ENCODE data around the gene SLU7.
A peak's percentile ranks its signal among the peaks of the same experiment; 100 is the strongest.

Gene SLU7

DNA sequence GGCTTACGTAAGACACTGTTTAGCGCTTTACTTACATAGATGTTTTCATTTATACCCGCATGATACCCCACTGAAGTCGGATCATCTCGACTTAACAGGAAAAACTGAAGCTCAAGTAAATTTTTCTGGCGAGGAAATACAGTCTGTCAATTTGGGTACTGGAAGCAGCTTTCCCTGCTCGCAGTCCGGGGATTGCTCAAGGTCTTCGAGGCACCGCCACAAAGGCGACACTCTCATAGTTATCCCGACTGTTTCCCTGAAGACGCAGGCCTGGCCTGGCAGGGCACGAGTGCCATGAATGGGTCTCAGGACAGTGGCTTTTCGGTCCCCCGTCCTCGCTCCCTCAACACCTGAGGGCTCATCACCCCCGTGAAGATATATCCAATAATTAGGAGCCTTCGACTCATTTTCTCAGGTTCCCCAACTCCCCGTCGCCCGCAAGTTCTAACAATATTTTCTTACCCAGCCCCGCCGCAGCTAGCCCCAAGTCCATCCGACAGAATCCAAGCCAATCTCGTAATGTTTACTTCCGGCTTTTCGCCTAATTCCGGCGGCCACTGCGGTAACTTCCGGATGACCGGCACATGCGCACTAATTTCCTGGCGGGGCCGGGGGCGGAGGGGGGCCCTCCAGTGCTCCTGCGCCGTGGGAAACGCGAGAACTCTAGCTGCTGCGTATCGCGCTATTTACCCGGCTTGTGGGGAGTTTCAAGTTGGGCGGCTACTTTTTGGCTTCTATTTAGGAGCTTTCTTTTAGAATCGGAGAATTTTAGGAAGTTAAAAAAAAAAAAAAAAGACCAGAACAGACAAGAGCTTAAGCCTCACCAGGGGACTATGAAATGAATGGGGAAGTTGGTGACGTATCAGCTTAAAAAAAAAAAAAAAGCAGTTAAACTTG, at the start of gene SLU7:
Gene SLU7 (minus strand): TSS at position 521 of the 897 bp plus-strand sequence. CDS start 3,787 bp downstream, outside the sequence.
- DNase-seq: peak; percentile 96

DNA sequence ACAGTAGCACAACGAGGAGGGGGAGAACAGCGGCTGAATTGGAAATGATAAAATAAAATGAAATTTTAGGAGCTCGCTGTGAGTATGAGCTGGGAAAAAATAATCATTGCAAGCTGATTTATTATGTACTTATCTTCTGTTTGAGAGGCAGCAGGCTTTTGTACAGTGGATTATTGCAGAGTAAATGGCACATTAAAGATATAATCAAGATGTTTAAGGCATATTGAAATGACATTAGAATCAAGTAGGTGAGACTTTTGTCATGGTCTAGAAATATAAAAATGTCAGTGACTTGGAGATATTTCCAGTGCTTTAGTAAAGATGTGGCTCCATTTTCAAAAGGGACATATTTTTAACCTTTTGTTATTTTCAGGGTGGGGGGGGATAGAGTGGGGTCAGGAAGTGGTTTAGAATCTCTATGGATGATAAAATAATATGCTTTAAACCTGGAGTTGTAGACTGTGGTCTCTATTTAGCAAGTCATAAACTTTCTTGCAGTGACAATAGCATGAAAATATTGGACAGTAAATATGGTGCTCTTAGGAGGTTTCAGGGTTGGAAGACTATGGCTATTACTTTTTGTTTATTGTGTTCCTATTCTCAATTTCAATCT, 49.6 kb upstream of the SLU7 start:
- no peak for DNase-seq

DNA sequence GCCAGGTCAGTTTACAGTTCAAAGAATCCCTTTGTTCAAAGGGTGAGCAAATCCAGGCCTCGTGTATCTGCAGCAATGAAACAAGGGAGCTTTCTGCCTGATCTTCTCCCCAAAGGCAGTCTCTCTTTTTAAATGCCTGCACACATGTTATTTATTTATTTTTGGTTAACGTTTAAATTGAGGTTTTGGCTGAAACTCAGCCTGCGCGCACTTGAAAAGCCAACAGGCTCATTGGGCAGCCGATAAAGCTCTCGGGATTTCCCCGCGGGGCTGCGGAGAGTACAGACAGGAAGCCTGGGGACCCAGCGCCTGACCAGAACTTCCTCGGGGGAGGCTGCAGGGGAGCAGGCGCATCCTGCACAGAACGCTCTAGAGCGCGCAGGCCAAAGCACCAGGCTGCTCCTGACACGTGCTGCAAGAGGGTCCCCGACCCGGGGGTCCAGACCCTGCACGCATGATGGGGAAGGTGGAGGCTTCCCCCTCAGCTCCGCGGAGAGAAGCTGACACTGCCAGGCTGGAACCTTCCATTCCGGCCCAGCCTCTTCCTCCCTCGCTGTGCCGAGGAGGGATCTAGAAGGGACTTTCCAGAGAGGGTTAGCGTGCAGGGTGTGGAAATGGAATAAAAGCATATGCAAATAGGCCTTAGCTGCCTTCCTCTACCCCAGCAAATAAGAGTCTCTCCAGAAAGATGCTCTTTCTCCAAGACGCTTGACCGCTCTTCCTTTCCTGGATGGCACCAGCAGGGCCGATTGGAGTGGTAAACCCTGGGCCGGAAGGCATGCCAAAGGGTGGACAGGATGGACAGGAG, 48.9 kb upstream of the SLU7 start:
- DNase-seq: peak; percentile 93

DNA sequence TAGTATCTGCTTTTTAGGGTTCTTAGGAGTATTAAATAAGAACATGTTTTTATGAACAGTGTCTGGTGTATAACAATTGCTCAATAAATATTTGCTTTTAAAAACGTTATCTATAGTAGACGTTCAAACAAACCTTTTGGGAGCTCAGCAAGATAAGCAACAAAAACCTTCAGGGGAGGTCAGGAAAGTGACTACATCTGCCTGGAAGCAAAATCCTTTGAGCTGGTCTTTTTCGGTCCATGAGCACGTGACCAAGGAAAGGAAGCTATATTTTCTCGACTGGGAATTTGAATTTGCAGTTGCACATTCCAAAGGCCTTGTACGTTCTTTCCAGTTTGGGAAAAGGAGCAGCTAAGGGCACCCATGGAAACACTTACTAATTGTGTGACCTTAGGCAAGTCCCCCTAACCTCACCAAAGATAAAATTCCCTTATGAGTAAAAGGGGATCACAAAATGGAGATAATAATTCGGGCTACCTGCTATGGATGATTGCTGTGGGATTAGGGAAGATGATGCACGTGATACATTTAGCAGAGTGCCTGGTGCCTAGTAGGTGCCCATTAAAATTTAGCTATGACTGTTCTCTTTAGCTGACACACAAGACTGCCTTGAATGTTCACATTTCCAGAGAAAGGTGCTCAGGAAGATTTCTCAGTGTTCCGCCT, 48.1 kb upstream of the SLU7 start:
- no peak for DNase-seq

DNA sequence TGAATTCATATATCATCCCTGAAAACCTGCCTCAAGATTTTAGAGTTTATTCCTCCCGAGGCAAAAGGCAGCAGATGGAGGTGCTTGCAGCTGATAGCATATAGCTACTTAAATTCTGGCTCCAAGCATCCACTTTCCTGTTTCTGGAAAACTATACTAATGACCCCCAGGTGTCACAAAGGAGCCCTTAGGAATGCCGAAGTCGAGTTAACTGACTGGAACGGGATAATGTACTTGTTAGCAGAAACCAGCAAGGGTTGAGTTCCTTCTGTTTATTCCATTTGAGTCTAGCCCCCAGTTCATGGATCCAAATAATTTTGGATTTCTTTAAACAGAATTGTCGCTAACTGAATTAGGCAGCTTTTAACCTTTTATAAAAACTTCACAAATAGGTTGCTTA, 47.2 kb upstream of the SLU7 start:
- DNase-seq: no peak

DNA sequence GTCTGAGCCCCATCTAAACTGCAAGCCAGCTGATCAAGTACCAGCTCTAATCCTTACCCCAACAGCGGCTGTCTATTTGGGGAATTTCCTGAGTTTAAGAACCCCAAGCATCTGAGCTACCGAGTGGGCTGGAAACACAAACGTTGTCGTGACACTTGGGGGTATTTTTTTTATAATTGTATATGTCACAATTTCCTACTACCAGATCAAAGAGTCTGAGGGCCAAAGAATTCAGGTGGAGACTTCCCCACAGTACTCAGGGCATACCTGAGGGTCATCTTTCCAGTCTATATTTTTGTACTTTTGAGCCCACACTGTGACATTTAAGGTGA, 45.6 kb upstream of the SLU7 start:
- no peak for DNase-seq

DNA sequence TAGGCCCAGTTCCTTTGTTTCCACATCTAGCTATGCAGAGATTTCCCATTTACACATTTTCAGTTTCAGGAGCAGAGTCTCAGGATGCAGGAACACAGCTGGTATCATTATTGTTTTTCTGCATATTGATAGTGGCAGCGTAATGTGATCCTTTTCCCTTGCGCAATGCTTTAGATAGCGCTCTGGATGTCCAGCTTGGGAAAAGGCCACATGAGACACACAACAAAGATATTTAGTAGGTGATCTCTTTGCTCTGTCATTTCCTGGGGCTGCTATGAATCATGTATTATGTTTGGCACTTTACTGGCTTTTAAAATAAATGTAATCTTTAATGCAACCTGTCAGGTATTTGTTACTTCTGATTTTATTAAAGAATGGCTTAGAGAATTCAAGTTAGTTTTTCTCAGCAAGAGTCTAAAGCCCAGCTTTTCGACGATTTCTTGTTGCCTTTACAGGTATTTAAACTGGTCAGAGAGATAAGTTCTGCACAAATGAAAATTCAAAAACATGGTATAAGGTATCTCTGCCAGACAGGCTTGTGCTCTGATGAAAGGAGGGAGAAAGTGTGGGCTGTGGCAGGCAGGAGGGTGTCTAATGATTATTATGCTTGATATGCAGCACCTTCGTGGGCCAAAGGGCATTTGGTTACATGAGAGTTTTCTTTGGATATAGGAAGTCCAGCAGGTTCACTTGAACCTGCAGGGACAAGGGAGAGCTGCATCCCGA, 45.0 kb upstream of the SLU7 start:
- DNase-seq: peak; percentile 64

DNA sequence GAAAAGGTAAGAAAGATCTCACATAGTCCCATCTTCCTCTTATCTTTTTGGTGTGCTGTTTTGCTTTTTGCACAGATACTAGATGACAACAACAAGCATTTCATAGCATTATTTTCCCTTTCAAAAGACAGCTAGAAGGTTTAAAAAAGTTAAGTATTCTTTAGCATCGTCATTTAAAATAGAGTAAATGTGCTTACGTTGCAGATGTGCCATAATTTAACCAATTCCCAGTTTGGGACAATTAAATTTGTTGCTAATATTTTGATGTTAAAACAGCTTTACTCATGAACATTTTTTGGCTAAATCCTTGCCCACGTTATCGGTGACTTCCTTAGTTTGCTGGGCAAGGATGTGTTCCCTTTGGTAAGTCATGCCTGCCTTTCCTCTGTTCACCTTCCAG, 44.3 kb upstream of the SLU7 start:
- no peak for DNase-seq

DNA sequence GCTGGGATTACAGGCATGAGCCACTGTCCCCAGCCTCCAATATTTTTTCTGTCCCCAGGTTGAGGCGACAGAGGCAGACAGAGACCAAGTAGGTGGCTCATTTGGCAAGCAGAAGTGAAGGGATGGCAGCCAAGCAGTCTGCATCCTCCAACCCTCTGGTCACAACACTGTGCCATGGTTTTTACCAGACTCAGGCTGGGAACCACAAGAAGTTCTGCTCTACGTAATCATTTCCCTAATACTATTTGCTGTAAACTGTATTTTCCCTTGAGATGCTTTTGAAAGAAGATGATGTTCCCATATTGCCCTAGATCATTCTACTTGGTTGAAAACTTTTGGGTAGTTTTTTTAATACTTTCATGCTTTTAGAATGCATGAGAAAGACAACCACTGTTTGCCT, 43.3 kb upstream of the SLU7 start:
- no peak for DNase-seq

DNA sequence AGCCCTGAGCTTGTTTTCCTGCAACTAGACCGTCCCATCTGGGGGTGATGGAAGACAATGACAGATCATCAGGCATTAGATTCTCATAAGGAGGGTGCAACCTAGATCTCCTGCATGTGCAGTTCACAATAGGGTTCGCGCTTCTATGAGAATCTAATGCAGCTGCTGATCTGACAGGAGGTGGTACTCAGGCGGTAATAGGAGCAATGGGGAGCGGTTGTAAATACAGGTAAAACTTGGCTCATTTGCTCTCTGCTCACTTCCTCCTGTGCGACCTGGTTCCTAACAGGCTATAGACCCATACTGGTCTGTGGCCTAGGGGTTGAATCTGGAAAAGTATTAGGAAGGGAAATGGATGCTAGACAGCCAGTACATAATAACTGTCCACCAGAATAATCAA, 42.5 kb upstream of the SLU7 start:
- DNase-seq: no peak

DNA sequence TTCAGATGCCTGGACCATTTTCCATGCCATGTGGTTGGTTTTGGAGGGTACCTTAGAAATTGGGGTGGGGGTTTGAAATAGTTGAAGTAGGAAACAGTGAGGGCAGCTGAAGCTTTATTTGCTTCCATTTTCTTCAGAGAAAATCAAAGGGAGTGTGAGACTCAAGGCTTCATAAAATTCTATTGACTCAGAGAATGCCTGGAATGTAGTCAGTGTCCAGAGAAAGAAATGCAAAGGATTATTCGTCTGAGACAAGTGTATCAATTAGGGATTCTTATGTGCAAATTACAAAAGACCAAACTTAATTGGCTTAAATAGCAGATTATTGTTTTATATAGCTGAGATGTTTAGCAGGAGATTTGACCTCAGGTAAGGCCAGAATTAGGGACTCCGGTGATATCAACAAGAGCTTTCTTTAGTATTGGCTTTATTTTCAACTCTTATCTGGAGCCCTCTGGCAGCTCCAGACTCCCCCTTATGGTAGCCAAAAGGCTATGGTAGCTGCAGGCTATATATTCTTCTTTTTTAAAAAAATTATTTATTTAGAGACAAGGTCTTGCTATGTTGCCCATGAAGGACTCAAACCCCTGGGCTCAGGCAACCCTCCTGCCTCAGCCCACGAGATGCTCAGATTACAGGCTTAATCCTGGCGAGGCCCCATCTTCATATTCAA, 41.6 kb upstream of the SLU7 start:
- DNase-seq: no peak

DNA sequence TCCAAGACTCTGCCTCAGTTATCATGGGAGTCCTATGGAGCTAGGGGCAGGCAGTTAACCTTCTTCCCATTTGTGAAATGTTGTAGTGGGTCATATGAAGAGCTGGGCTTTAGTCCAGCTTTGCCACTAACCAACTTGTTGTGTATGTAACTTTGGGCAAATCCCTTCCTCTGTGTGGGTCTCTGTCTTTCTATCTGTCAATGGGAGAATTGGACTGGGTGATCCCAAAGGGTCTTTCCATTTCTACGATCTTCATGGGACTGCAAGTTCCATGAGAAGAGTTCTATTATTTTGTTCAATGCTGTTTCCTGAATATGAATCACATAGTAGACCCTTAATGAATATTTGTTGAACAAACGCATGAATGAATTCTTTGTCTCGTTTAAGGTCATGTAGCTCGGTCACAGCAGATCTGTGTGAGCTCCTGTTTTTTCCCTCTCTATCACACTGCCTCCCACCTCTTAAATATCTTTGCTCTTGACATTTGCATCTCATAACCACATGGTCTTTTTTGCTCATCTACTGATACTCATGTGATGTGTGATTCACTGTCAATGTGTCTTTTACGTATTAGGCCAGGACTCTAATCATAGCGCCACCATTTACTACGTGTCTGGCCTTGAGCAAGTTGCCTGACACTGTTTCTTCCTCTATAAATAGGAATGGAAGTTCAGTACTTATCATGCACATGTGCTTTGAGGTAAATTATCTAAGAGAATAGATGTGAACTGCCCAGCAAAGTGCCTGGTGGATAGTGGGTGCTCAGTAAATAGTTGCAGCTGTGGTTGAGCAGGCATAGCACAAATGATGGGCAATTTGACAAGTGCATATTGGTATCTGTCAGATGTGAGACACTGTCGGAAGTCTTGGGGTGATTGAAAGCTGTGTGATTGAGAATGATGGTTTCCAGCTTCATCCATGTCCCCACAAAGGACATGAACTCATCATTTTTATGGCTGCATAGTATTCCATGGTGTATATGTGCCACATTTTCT, 40.2 kb upstream of the SLU7 start:
- no peak for DNase-seq

DNA sequence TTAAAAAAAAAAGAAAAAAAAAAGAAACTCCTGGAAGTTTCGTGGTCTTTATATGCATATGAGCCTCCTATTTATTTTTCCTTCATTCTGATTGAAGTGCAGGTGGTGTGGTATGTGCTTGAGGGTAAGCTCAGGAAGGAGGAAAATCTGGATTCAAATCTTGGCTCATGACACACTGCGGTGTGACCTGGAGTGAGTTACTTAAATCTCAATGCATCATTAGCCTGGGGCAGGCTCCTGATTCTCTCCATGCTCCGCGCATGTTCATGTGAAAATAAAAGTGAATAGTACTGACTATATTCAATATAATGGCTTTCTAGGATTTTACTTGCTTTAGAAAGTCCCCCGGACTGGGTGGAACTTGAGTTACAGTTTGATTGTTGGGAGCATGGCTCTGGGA, 38.4 kb upstream of the SLU7 start:
- no peak for DNase-seq

DNA sequence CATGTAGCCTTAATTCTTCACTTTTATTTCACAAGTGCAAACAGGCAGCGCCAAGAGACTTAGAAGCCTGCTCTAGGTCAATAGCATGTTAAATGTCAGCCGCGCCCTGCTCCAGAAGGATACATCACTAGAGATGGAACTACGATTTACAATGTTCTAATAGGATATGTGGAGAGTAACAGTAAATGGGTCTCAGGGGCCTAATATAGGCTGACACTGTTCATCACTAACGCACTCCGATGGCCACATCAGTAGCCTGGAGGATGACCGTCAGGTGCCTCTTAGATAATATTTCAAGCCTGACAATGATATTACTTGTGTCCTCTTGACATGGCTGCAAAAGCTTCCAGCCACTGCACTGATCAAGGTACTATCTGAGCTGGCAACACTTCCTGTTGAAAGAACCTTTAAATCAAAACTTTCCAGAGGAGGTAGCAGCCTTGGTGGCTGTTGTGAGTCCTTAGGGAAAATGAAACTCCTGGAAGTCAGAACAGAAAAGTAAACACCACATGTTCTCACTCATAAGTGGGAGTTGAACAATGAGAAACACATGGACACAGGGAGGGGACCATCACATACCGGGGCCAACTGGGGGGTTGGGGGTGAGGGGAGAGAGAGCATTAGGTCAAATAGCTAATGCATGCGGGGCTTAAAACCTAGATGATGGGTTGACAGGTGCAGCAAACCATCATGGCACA, 37.7 kb upstream of the SLU7 start:
- DNase-seq: no peak

DNA sequence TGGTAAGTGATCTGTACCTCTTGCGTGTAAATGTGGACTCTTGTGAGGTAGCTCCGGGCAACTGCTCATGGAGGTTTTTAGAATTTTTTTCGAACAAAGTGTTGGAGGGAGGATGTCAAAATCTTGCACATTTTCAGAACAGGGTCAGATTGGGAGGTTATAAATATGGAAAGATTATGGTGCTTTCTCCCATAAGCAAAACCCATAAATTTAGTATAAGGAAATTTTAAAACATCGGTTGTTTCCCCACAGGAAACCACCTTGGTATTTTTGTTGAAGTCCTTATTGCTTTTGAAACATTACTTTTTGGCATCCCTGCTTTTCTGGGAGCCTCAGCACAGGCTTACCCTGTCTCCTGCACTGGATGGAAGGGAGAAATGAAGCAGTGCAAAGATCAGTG, 36.7 kb upstream of the SLU7 start:
- DNase-seq: no peak

DNA sequence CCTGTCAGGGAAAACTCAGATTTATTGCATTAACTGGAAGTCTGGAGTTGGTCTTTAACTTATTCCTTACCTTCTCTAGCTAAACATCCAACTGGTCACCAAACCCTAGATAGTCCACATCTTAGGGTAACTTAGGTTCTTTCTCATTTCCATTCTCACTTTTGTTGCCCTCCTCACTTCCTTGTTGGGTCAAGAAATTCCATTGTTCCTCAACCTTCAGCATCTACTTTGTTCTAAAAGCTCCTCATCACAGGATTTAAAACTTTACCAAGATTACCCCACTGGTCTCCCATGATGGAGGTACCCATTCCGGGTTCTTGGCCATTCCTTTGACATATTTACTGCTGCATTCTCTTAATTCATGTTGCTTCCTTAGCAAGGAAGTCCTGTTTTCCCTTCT, 34.9 kb upstream of the SLU7 start:
- DNase-seq: no peak

DNA sequence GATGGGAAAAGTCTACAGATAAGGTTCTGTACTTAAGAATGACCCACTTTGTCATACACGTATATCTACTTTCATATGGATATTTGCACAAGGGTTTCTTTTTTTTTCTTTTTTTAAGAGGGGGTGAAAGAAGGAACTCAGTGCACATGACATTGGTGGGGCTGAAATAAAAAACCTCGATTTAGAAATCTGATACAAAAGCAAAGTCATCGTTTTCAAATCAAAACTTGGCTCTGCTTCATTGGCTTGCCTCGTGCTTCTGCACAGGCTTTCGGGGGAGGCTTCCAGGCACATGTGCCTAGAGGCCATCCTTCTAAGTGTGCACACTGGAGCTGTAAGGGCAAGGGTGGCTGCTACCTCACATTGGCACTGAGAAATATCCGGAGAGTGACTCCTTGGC, 33.9 kb upstream of the SLU7 start:
- DNase-seq: no peak

DNA sequence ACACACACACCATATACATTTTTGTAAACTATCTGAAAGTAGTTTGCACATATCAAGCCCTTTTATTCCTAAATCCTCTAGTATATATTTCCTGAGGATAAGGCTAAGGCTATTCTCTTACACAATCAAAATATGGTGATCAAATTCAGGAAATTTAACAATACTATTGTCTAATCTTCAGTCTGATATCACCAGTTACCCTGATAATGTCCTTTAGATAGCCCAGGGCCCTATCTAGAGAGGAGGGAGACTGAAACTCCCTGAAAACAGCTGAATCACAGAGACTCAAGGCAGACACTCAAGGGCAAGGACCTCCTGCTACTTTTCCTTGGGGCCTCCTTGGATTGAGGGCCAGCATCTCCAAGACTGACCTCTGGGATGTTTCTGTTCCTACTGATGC, 33.2 kb upstream of the SLU7 start:
- DNase-seq: no peak

DNA sequence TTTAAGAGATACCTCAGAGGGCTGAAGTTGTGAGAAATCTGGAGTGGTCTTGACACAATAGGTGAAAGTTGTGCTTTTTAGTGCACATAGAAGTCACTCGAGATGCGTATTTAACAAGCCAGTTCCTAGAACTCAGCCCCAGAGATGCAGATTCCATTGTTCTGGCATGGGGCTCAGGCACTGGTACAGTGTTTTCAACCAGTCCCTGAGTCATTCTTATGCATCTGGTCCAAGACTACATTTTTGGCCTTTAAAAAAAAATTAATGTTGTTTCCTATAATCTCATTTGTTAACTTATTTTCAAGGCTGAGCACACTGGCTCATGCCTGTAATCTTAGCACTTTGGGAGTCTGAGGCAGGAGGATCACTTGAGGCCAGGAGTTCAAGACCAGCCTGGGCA, 32.4 kb upstream of the SLU7 start:
- no peak for DNase-seq
